GM20431 (cell line): ENCODE measurements around the gene KANSL1.

ENCODE experiments used
- in situ Hi-C: fragments of 300-500 bp; cut with MseI, MboI; formaldehyde crosslinking; loops from one replicate; pipeline ENCODE4 v1.15.0; 2020; ENCODE audit warnings: low sequenced_read_pairs; ENCODE audit not compliant: unreplicated experiment

The KANSL1 gene

GRCh38 chr17:46175891-46176290, 17.3 kb downstream of the KANSL1 start:
- in situ Hi-C loops = loop anchor here (25.0 kb wide), 2 partner anchors 111 to 114 kb away; partner anchors contain the start of gene LRRC37A

- in situ Hi-C loops = no loop called here
Observed at GRCh38 chr17:46173153-46173552, 20.1 kb downstream of the KANSL1 start.

DNA sequence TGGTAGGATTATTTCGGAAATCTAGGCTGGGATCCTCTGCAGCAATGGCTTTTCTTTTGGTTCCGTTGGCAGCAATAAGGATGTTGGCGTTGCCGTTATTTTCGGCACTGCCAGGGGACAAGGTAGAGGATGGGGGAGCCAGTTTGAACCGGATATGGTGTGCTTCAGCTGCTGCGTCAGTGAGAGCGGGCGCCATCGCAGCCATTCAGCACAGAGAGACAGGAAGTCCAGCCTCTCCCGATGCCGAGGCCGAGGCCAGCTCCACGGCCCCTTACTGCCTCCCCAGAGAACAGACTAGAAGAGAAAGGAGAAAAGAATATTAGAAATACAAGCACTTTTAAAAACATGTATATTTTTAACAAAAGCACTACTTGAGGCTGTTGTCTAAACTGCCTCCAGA, 21.3 kb downstream of the KANSL1 start:
- in situ Hi-C loops = no loop called here

DNA sequence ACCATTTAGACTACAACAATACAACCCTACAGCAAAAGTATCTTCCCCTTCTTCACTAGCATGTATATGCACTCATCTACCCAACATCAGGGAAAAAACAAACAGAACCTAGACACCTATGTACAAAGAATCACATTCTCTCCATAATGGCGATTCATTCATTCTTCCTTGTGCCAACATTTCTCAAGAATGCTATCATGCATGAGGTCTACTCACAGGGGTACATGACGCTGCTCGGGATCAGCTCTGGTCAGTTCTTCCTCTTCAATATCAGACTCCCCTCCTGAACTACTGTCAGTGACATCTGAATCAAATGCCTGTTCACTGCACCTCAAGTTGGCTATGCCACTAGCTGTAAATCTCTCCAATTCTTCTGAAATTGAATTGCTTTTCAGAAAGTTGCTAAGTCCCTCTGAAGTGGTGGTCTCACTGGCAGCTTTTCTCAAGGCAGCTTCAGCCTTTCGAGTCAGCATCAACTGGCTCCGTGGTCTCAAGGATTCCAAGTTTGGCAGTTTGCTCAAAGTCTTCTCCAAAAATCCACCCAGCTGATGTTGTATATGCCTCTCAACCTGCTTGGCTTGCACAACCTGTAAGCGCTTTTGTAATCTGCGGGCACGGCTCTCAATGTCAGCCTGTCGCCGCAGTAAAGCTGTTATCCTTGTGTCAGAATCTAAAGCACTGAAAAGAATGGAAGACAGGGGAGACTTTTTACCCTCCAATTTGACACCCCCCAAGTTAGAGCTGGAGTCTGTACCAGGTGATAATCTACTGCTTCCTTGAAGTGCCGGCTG, 22.4 kb downstream of the KANSL1 start:
- in situ Hi-C loops = no loop called here

GRCh38 chr17:46169913-46170638, 23.2 kb downstream of the KANSL1 start:
- in situ Hi-C loops = no loop called here

DNA sequence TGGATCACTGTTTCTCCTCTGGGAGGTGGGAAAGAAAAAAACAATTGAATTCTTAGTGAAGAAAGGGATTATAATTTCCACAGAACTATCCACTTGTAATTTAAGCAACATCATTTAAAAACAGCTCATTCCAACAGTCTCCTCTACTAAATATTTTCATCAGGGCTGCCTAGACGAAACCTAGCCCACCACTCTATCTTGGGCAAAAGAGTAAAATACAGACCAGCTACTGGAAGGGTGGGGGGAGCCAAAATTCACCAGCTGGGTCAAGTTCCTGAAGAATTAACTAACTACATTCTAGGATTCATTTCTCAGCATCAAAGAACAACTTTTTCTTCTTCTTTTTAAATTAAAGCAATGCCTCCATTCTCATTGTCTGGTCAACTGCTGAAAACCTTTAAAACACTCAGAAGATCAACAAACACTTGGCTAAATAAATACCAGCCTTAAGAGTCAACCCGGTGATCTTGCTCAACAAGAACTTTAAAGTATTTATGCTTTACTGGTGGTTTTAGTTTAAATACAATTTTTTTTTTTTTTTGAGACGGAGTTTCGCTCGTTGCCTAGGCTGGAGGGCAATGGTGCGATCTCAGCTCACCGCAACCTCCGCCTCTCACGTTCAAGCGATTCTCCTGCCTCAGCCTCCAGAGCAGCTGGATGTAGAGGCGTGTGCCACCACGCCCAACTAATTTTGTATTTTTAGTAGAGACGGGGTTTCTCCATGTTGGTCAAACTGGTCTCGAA, 25.2 kb downstream of the KANSL1 start:
- in situ Hi-C loops = no loop called here

GRCh38 chr17:46167267-46167666, 26.0 kb downstream of the KANSL1 start:
- in situ Hi-C loops = no loop called here

- in situ Hi-C loops = no loop called here
Observed at GRCh38 chr17:46166692-46167249, 26.5 kb downstream of the KANSL1 start.

DNA sequence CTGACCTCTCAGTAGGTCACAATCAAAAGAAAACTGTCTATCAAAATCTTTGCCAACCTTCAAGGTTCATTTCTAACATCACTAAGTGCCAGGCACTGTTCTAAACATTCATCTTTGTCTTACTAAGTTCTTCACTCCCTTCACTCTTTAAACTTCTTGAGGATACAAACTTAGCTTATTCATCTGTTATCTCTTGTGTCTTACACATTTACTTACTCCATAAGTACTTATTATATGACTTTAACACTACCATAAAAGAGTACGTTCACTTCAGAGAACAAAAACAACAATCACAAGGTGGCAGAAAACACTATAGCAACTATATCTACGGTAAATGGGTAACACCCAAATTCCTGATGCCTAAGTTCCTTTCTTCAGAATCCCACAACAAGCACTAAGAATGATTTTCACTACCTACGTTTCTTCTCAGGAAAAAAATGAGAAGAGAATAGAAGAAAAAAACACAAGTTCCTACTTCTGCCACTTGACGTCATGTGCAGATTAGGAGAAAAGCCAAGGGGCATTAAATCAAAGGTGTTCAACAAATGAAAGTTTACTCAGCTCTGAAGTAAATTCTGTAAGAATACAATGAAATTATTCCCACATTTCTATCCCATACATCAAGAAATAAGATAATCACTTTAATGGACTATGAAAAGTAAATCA, 29.2 kb downstream of the KANSL1 start:
- in situ Hi-C loops = no loop called here

GRCh38 chr17:46163316-46163715, 29.9 kb downstream of the KANSL1 start:
- in situ Hi-C loops = no loop called here

DNA sequence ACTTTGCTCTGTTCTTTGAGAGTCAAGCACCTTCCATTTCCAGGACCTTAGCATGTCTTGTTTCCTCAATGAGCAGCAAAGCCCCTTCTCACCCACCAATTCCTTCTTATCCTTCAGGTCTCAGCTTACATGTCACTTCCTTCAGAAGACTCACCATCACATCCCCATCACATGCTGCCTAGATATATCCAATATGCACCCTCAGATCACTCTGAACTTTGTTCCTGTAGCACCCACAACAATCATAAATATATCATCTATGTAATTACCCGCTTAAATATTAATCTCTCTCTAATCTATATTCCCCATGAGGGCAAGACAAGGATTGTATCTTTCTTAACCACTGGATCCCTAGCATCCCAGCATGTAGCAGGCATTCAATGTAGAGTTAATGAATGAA, 30.4 kb downstream of the KANSL1 start:
- in situ Hi-C loops = no loop called here

DNA sequence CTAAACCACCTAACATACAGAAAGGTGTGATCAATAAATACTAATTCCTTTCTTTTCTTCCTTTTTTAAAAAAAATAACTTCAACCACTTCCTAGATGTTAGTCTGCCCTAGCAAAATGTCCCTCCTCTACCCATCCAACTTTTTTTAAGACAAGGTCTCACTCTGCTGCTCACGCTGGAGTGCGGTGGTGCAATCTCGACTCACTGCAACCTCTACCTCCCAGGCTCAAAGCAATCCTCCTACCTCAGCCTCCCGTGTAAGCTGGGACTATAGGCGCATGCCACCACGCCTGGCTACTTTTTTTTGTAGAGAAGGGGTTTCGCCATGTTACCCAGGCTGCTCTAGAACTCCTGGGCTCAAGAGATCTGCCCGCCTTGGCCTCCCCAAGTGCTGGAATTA, 33.1 kb downstream of the KANSL1 start:
- in situ Hi-C loops = no loop called here

DNA sequence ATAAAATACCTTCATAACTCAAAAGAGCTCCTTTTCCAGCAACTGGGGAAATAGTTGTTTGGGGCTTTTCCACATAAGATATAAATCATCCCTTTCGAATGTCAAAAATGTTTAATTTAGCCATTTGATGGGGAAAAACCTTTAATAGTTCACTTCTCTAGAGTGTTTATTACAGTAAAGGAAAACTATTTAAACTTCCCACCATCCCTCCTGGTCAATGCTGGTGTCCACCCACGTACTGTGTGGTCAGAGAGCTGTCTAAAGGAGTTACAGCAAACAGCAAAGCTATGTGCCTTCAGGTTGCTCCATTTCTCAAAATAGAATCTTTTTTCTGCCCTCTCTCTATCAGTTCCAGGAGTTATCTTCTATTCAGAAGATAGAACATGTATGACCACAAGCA, 33.5 kb downstream of the KANSL1 start:
- in situ Hi-C loops = no loop called here

DNA sequence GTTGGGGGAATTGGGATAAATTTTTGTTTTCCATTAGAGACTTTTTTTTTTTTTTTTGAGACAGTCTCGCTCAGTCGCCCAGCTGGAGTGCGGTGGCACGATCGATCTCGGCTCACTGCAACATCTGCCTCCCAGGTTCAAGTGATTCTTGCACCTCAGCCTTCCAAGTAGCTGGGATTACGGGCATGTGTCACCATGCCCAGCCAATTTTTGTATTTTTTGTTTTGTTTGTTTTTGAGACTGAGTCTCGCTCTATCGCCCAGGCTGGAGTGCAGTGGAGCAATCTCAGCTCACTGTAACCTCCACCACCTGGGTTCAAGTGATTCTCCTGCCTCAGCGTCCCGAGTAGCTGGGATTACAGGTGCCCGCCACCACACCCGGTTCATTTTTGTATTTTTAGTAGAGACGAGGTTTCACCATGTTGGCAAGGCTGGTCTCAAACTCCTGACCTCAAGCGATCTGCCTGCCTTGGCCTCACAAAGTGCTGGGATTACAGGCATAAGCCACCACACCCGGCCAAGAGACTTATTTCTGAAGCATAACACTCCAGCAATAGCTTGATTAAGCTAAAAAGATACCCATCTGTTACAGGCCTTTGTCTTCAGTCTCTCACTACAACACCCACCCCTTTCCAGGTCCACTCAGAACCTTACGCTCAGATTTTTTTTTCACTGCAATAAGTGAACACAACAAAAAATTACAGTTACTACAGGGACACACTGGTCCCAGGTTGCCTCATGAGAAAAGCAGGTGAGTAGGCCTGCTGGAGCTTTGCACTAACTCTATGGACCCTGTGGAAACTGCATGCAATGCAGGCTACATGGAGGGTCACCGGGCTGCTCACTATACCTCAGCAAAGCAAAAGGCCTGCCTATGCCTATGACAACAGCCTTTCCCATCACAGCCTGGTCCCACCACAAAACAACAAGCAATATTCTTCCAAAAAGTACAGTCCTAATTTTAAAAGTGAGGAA, 34.6 kb downstream of the KANSL1 start:
- in situ Hi-C loops = no loop called here

DNA sequence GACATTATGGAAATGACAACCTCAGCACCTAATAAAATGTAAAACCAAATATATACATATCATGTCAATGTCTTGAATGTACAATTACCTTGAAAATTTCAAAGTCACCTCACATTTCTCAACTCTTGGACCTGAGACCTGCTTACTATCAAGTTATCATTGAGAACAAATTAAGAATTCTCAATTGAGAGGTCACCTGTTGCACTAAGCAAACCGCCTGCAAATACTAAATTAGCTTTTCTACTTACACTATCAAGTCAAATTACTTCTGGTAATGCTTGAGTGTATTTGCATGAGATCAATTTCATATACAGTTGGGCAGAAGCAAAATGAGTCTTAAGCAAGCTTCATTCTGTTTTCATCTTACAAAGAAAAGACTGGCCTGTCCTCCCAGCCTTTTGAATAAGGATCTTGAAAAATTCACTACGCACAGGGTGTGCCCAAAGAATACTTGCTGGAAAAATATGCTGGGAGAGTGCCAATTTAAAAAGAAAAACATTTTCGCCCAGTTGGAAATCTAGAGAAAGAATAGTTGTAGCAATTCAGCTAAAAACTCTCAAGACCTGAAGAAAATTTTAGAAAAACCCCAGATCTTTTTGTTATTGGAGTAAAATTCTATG, 35.7 kb downstream of the KANSL1 start:
- in situ Hi-C loops = no loop called here

DNA sequence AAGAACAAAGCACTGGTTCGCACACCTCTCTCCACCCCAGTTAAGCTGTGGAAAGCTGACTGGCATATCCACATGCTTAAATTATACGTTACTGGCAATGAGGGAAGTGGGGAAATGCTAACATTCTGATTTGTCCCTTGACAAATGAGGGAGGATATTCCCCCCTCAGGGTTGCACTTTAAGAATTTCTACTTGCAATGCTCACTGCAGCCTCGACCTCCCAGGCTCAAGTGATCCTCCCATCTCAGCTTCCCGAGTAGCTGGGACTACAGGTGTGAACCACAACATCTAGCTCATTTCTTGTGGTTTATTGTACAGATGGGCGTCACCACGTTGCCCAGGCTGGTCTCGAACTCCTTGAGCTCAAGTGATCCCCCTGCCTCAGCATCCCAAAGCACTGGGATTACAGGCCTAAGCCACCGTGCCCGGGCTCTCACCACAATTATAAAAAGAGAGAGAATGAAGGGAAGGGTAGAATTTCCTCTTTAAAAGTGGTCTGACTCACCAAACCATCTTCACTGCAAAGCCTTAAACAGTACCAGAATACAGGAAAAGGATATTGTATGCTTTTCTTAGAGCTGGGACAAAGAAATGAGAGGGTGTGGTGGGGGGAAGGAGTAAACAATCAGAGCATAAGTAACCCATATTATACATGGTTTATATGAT, 38.9 kb downstream of the KANSL1 start:
- in situ Hi-C loops = no loop called here

DNA sequence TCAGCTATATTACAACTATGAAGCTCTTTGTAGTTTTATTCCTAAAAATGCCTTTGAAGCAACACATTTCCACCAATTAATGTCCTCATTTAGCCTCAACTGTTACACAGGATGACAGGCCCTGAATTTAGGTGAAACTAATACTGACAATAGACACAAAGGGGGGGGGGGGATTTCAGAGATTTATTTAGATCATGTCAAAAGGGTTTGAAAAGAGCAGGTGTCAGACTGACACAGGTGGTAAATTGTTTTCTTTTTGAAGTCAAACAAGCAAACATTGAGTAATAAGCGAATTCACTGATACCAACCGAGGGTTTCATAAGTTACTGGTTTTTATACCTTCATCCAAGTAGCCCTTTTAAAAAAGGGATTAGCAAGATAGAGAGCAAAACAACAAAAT, 40.8 kb downstream of the KANSL1 start:
- in situ Hi-C loops = no loop called here

DNA sequence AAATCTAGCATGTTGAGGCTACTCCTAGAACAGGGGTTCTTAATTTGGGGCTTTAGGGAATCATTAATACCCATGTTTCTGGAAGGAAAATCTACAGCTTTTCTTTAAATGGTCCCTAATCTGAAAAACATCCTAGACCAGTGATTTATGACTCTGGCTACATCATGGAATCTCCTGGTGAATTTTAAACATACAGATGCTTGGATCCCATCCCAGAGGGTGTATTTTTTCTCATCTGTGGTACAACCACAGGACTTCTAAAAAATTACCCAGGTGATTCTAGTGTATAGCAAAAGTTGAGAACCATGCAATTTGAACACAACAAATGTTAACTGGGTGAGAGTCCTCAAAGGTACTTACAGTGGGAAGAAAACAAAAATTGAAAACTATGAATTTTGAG, 41.5 kb downstream of the KANSL1 start:
- in situ Hi-C loops = no loop called here
